Stimulated activated naive CD4-positive, alpha-beta T cell (primary cell): Measurements from ENCODE around the gene ANGPT4.

Source experiments
- DNase-seq, 6 experiments: peaks; one replicate each; lab custom pipeline; 2025; lab: John Stamatoyannopoulos, UW

ANGPT4 gene

GRCh38 chr20:916125-916799, at the start of gene ANGPT4:
ANGPT4 (minus strand) TSS chr20:916334; CDS start chr20:916214, 120 bp downstream.
- DNase-seq, result no peak

- DNase-seq, result no peak
These were observed 47.7 kb upstream of the ANGPT4 start for GRCh38 chr20:963795-964194.

- no peak for DNase-seq
These were observed 46.5 kb upstream of the ANGPT4 start for GRCh38 chr20:962683-963082.

GRCh38 chr20:962223-962622, 46.1 kb upstream of the ANGPT4 start:
- no peak for DNase-seq

- DNase-seq, result no peak
These were observed 45.6 kb upstream of the ANGPT4 start for GRCh38 chr20:961768-962167.

GRCh38 chr20:959996-960615, 44.0 kb upstream of the ANGPT4 start:
- DNase-seq, result no peak

- DNase-seq, result no peak
These were observed 43.0 kb upstream of the ANGPT4 start for GRCh38 chr20:958936-959815.

GRCh38 chr20:957544-957943, 41.4 kb upstream of the ANGPT4 start:
- DNase-seq, result no peak

GRCh38 chr20:956330-956951, 40.3 kb upstream of the ANGPT4 start:
- DNase-seq, result peak; percentile 45 to 79 (median 68)

- no peak for DNase-seq
These were observed 39.5 kb upstream of the ANGPT4 start for GRCh38 chr20:955656-956055.

- DNase-seq, result no peak
These were observed 39.0 kb upstream of the ANGPT4 start for GRCh38 chr20:955111-955510.

- DNase-seq, result no peak
These were observed 37.6 kb upstream of the ANGPT4 start for GRCh38 chr20:953742-954141.

- DNase-seq, result no peak
These were observed 36.2 kb upstream of the ANGPT4 start for GRCh38 chr20:952196-952795.

- no peak for DNase-seq
These were observed 35.4 kb upstream of the ANGPT4 start for GRCh38 chr20:951384-952169.

GRCh38 chr20:949717-950116, 33.6 kb upstream of the ANGPT4 start:
- no peak for DNase-seq

- DNase-seq, result no peak
These were observed 30.7 kb upstream of the ANGPT4 start for GRCh38 chr20:946826-947225.

- no peak for DNase-seq
These were observed 29.7 kb upstream of the ANGPT4 start for GRCh38 chr20:945841-946240.

GRCh38 chr20:944774-945410, 28.8 kb upstream of the ANGPT4 start:
- no peak for DNase-seq

GRCh38 chr20:944148-944547, 28.0 kb upstream of the ANGPT4 start:
- no peak for DNase-seq

- no peak for DNase-seq
These were observed 26.5 kb upstream of the ANGPT4 start for GRCh38 chr20:942611-943010.

- no peak for DNase-seq
These were observed 24.8 kb upstream of the ANGPT4 start for GRCh38 chr20:940926-941325.
